ENCODE data around the gene VPS35. TPM values are rescaled to one million over a fixed set of nuclear protein-coding genes. Genes with fewer than 3 reads are reported as not detected.

Gene VPS35
- total RNA-seq, 6 experiments from 2014 or later = 86.6 to 113 (median 100) TPM

DNA sequence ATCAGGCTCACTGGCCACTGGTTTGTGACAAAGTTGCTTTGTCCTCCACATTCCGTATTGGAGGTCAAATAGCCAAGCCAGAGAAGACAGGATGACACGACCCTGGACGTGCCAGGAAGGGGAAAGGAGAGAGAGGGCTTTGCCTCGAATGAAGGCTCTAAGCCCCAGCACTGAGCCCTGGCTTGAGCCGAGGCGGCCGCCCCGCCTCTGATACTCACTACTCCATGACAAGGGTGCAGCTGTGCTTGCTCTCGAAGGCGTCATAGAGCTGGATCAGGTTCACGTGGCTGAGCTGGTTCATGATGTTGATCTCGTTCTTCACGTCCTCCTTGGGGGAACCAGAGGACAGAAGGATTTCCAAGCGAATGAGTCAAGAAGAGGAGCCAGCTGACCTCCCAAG is 39.8 kb upstream of the VPS35 start:
- H3K27ac Mint-ChIP-seq = no peak overlapping the region
- TF ChIP-seq, protein P1, sequence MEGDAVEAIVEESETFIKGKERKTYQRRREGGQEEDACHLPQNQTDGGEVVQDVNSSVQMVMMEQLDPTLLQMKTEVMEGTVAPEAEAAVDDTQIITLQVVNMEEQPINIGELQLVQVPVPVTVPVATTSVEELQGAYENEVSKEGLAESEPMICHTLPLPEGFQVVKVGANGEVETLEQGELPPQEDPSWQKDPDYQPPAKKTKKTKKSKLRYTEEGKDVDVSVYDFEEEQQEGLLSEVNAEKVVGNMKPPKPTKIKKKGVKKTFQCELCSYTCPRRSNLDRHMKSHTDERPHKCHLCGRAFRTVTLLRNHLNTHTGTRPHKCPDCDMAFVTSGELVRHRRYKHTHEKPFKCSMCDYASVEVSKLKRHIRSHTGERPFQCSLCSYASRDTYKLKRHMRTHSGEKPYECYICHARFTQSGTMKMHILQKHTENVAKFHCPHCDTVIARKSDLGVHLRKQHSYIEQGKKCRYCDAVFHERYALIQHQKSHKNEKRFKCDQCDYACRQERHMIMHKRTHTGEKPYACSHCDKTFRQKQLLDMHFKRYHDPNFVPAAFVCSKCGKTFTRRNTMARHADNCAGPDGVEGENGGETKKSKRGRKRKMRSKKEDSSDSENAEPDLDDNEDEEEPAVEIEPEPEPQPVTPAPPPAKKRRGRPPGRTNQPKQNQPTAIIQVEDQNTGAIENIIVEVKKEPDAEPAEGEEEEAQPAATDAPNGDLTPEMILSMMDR (IDR thresholded peaks at IDR 0.05) = no peak
- no peak for DNase-seq
- H3K27me3 Mint-ChIP-seq (ENCODE audit: insufficient read depth) = peaks cover 19% of the 10 kb centered on the region
- no peaks in the 10 kb centered on the region; the same call in 1 of the 2 replicates for H3K4me1 Mint-ChIP-seq (ENCODE audit: low read depth)
- H3K4me3 Mint-ChIP-seq = no peak overlapping the region
- no peaks in the 10 kb centered on the region for H3K36me3 Mint-ChIP-seq (ENCODE audit: low read depth)
- peaks cover 5% of the 10 kb centered on the region; the same call in 1 of the 2 replicates for H3K9me3 Mint-ChIP-seq

DNA sequence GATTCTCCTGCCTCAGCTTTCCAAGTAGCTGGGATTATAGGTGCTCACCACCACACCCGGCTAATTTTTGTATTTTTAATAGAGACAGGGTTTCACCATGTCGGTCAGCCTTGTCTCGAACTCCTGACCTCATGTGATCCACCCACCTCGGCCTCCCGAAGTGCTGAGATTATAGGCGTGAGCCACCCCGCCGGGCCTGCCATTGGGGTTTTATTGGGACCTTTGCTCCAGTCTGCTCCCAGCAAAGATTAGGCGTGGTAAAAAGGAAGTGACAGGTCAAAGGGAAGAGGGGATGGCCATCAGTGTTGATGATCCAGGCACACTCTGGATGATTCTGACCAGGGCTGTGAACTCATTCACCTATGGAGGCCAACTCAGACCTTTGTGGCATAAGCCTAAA is 38.7 kb upstream of the VPS35 start:
- TF ChIP-seq, protein P1 (IDR thresholded peaks at IDR 0.05) = no peak
- H3K27ac Mint-ChIP-seq = no peak overlapping the region
- no peaks in the 10 kb centered on the region for H3K36me3 Mint-ChIP-seq (ENCODE audit: low read depth)
- DNase-seq = no peak
- peaks cover 5% of the 10 kb centered on the region; the same call in 1 of the 2 replicates for H3K9me3 Mint-ChIP-seq
- no peaks in the 10 kb centered on the region; the same call in 1 of the 2 replicates for H3K4me1 Mint-ChIP-seq (ENCODE audit: low read depth)
- no peak overlapping the region for H3K4me3 Mint-ChIP-seq
- H3K27me3 Mint-ChIP-seq (ENCODE audit: insufficient read depth) = peaks cover 22% of the 10 kb centered on the region

DNA sequence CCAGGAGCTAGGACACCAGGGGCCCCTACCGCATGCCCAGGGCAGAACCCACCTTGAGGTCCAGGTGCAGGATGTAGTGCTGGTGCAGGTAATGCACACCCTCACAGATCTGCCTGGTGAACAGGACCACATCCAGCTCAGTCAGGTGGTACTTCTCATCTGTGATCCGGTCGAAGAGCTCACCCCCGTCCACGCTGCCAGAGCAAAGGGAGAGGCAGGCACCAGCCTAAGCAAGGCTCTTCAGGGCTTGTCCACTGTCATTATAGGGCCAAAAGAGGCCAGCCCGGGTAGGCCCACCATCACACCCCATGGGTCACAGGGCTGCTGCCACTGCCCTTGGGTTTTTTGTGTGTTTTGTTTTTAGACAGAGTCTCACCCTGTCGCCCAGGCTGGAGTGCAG is 38.2 kb upstream of the VPS35 start:
- no peaks in the 10 kb centered on the region for H3K36me3 Mint-ChIP-seq (ENCODE audit: low read depth)
- no peak for DNase-seq
- H3K4me3 Mint-ChIP-seq = no peak overlapping the region
- peaks cover 5% of the 10 kb centered on the region; the same call in 1 of the 2 replicates for H3K9me3 Mint-ChIP-seq
- H3K4me1 Mint-ChIP-seq (ENCODE audit: low read depth) = no peaks in the 10 kb centered on the region; the same call in 1 of the 2 replicates
- TF ChIP-seq, protein P1 (IDR thresholded peaks at IDR 0.05) = no peak
- no peak overlapping the region for H3K27ac Mint-ChIP-seq
- H3K27me3 Mint-ChIP-seq (ENCODE audit: insufficient read depth) = peaks cover 22% of the 10 kb centered on the region

DNA sequence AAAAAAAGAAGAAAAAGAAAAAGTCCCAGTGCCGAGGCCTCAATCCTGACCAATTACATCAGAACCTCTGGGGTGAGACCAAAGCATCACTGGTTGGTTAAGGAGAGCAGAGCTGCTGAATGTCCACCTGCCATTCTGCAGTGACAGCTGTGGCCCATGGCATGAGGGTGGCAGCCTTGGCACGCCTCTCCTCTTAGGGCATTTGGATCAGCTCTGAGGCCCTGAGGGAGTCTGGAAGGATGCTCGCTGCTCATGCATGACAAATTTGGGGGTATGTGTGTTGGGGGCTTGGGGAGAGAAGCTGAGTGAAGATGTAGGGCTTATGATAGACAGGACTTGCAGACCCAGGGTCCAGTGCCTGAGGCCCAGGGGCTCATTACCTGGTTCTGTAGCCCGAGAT is 32.9 kb upstream of the VPS35 start:
- Mint-ChIP-seq H3K36me3 (ENCODE audit: low read depth) (no peaks in the 10 kb centered on the region), H3K4me1 (ENCODE audit: low read depth) (no peaks in the 10 kb centered on the region; the same call in 1 of the 2 replicates), H3K27me3 (ENCODE audit: insufficient read depth) (peaks cover 17% of the 10 kb centered on the region), H3K27ac (no peak overlapping the region), H3K9me3 (peaks cover 5% of the 10 kb centered on the region; the same call in 1 of the 2 replicates), H3K4me3 (no peak overlapping the region)
- DNase-seq = no peak
- TF ChIP-seq, protein P1 (IDR thresholded peaks at IDR 0.05) = no peak

DNA sequence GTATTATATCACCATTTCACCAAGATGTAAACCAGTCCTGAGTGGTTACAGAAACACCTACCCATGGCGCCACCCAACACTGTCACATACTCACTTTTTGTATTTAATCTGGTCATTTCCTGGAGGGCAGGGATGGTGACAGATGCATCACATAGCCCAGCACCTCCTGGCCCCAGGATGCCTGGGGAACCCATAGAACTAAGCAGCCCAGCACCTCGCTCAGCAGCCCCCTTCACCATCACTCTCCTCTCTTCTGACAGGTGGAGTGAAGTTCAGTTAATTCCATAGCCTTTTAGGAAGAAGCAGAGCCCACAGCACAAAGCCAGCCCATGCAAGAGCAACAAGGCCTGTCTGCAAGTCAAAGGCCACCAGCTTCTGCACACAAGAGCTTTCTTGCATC is 31.6 kb upstream of the VPS35 start:
- Mint-ChIP-seq H3K4me1 (ENCODE audit: low read depth) (no peaks in the 10 kb centered on the region), H3K4me3 (no peak overlapping the region), H3K27me3 (ENCODE audit: insufficient read depth) (peaks cover 15% of the 10 kb centered on the region), H3K9me3 (peaks cover 5% of the 10 kb centered on the region; the same call in 1 of the 2 replicates), H3K27ac (no peak overlapping the region), H3K36me3 (ENCODE audit: low read depth) (no peaks in the 10 kb centered on the region)
- no peak for DNase-seq
- TF ChIP-seq, protein P1 (IDR thresholded peaks at IDR 0.05) = no peak

DNA sequence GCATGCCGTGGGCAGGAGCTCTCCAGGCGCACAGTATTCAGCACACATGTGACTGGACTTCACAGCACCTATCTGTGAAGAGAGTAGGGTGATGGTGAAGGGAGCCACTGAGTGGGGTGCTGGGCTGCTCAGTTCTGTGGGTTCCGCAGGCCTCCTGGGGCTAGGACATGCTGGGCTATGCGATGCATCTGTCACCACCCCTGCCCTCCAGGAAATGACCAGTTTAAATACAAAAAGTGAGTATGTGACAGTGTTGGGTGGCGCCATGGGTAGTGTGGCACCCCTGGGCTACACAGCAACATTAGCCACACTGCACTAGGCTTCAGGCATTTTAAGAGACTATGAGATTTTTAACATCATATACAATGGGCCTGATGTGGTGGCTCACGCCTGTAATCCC is 30.6 kb upstream of the VPS35 start:
- no peak for DNase-seq
- peaks cover 18% of the 10 kb centered on the region for H3K27me3 Mint-ChIP-seq (ENCODE audit: insufficient read depth)
- H3K9me3 Mint-ChIP-seq = no peaks in the 10 kb centered on the region
- H3K4me3 Mint-ChIP-seq = no peak overlapping the region
- TF ChIP-seq, protein P1 (IDR thresholded peaks at IDR 0.05) = no peak
- H3K27ac Mint-ChIP-seq = no peak overlapping the region
- no peaks in the 10 kb centered on the region for H3K4me1 Mint-ChIP-seq (ENCODE audit: low read depth)
- H3K36me3 Mint-ChIP-seq (ENCODE audit: low read depth) = no peaks in the 10 kb centered on the region

All from HFFc6 (cell line).